ENCODE data around the gene PACSIN2.

The PACSIN2 gene

DNA sequence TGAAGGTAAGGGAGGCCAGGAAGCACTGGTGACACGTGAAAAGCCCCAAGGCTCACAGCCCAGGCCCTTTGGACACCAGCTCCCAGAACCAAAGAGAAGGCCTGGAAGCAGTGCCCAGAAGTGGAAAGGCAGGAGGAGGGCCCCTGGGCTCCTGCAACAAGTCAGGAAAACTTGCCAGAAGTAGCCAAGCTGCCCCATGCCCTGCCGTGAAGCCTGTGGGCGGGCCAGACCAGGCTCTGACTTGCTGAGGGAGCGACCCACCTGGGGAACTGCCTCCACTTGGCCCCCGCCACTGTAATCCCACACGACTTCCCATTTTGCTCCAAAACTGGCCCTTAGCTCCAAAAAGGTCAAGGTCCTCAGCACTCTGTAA lies 106.6 kb downstream of the PACSIN2 start:
- TF ChIP-seq, protein P1, sequence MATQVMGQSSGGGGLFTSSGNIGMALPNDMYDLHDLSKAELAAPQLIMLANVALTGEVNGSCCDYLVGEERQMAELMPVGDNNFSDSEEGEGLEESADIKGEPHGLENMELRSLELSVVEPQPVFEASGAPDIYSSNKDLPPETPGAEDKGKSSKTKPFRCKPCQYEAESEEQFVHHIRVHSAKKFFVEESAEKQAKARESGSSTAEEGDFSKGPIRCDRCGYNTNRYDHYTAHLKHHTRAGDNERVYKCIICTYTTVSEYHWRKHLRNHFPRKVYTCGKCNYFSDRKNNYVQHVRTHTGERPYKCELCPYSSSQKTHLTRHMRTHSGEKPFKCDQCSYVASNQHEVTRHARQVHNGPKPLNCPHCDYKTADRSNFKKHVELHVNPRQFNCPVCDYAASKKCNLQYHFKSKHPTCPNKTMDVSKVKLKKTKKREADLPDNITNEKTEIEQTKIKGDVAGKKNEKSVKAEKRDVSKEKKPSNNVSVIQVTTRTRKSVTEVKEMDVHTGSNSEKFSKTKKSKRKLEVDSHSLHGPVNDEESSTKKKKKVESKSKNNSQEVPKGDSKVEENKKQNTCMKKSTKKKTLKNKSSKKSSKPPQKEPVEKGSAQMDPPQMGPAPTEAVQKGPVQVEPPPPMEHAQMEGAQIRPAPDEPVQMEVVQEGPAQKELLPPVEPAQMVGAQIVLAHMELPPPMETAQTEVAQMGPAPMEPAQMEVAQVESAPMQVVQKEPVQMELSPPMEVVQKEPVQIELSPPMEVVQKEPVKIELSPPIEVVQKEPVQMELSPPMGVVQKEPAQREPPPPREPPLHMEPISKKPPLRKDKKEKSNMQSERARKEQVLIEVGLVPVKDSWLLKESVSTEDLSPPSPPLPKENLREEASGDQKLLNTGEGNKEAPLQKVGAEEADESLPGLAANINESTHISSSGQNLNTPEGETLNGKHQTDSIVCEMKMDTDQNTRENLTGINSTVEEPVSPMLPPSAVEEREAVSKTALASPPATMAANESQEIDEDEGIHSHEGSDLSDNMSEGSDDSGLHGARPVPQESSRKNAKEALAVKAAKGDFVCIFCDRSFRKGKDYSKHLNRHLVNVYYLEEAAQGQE (IDR thresholded peaks at IDR 0.05; ENCODE audit: insufficient read depth in 1 of 2, low read depth in 2 of 2, low read length in 2 of 2) = no peak
- no peak for TF ChIP-seq POLR2AphosphoS5 (IDR thresholded peaks at IDR 0.05; ENCODE audit: low read depth, low read length)
- no peak for TF ChIP-seq SIN3A (IDR thresholded peaks at IDR 0.05; ENCODE audit: borderline replicate concordance, insufficient read depth, low read length)
- no peak for TF ChIP-seq TAF1 (IDR thresholded peaks at IDR 0.05; ENCODE audit: borderline replicate concordance, insufficient read depth, low read length)
- no peak for TF ChIP-seq FOXP2 (optimal IDR thresholded peaks at IDR 0.05; ENCODE audit: borderline replicate concordance, extremely low read depth, extremely low read length, insufficient read depth)

DNA sequence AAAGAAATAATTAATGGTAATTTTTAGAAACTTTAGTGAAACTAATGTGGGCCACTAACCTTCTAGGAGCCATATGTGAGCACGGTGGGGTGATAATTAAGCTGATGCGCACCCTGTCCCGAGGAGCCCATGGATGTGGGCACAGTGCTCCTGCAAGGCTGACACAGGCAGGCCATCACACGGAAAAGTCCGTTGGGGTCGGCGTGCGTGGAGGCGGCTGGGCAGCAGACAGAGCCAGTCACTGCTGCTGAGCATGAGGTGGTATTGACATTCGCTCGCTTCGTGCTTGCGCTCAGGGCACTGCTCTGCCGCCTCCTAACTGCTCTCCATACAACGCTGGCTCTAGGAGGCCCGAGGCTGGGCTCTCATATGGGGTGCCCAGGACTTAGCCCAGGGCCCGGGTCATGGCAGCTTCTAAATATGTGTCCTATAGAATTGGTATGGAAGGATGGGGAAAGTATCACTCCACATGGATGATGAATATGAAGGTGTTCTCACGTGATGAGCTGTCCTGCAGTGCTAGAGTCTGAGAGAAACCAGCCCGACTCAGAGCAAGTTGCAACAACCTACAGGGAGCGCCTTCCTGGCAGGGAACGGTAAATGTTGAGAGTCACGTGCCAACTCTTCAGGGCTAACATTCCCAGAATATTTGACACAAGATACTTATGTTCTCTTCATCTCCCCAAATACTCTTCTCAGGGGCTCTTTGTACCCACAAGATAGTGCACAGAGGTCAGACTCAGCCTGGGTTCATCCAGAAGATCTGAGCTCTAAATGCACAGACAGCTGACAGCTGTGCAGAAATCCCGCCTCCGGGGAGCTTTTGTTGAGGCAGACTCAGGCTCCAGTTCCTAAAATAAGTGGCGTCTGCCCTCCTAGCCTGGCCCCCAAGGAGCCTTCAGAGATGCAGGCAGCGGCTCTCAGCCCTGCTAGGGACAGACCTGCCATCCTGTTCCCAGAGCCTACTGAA lies 107.3 kb downstream of the PACSIN2 start:
- TF ChIP-seq FOXP2 (optimal IDR thresholded peaks at IDR 0.05; ENCODE audit: borderline replicate concordance, extremely low read depth, extremely low read length, insufficient read depth) (no peak), TAF1 (IDR thresholded peaks at IDR 0.05; ENCODE audit: borderline replicate concordance, insufficient read depth, low read length) (no peak), POLR2AphosphoS5 (IDR thresholded peaks at IDR 0.05; ENCODE audit: low read depth, low read length) (no peak), SIN3A (IDR thresholded peaks at IDR 0.05; ENCODE audit: borderline replicate concordance, insufficient read depth, low read length) (no peak)
- TF ChIP-seq, protein P1 (IDR thresholded peaks at IDR 0.05; ENCODE audit: insufficient read depth in 1 of 2, low read depth in 2 of 2, low read length in 2 of 2) = no peak

DNA sequence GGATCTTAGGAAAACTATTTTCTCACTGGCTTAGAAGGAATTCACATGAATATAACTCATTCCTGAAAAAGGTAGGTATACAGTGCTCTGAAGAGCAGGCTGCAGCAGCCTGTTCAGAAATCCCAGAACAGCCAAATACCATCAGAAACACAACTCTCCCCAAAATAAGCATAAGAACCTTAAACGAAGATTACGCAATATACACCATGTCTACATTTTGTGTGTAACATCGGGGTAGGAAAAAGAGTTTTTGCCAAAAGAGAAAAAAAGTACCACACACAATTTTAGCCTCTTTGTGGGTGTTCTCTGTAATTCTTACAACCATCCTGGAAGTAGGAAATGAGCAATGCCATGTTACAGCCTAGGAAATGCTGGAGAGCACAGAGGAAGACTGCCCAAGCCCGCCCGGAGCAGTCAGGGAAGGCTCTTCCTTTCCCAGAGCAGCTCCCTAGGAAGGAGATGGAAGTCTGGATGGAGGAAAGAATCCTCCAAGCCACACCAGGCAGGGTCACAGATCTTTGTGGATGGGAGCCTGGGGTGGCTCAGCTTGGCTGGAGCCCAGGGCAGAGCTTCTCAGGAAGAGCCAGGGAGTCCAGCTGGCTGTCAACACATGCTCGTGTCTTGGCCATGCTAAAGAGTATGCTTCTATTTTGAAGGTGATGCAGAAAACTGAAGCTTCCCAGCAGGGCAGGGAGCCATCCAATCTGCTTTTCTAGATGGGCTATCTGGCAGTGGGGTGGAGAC lies 108.2 kb downstream of the PACSIN2 start:
- TF ChIP-seq, protein P1 (IDR thresholded peaks at IDR 0.05; ENCODE audit: insufficient read depth in 1 of 2, low read depth in 2 of 2, low read length in 2 of 2) = no peak
- no peak for TF ChIP-seq TAF1 (IDR thresholded peaks at IDR 0.05; ENCODE audit: borderline replicate concordance, insufficient read depth, low read length)

DNA sequence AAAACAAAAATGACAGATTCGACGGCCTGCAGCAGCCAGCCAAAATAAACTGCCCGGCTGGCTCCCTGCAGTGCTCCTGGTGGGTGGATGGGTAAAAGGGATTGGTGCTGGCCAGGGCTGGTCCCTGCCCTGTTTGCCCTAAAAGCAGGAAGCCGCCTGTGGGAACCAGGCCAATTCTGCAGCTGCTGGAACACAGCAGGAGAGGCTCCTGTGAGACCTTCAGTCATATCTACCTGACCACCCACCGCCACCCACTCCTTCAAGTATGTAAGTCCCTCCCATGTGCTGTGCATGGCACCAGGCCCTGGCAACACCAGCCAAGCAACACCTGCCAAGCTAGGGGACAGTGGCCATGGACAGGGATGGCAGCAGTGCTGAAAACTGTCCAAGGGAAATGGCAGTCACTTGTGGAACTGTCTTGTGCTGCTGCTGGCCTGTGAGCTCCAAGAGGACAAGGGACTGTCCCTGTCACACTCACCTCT lies 109.2 kb downstream of the PACSIN2 start:
- TF ChIP-seq TAF1 (IDR thresholded peaks at IDR 0.05; ENCODE audit: borderline replicate concordance, insufficient read depth, low read length) = no peak
- TF ChIP-seq SIN3A (IDR thresholded peaks at IDR 0.05; ENCODE audit: borderline replicate concordance, insufficient read depth, low read length) = no peak

DNA sequence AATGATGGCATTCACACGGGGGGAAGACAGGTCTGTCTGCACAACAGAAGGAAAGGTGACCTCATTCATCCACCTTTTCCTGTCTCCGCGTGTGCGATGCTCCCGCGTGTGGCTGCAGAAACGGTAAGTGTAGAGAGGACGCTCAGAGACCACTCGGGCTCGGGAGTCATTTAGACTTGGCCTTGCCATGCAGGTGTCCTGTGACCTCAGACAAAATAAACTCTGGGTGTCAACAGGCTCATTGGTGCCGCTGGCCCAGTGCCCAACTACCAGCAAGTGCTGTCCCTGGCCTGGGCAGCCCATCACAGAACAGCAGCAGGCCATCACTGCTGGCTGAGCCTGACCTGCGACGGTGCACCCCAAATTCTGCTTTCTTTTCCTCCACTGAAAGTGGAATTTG lies 109.7 kb downstream of the PACSIN2 start:
- TF ChIP-seq, protein P1 (IDR thresholded peaks at IDR 0.05; ENCODE audit: insufficient read depth in 1 of 2, low read depth in 2 of 2, low read length in 2 of 2) = no peak

All from PFSK-1 (cell line).